Endodermal cell (in vitro differentiated cells): ENCODE measurements around the gene SPNS2. TPM values are rescaled to one million over a fixed set of nuclear protein-coding genes. Genes with fewer than 3 reads are reported as not detected.

Source experiments
- DNase-seq: peaks from one replicate; pipeline ENCODE4 v3.0.0-alpha.2; 2017
- H3K27ac ChIP-seq: 2 replicates; pipeline ENCODE4 v1.5.1; 2013; ENCODE audit warnings: mild to moderate bottlenecking, low read depth, low read length, moderate library complexity
- H3K27me3 ChIP-seq: 2 replicates; pipeline ENCODE4 v1.6.1; 2013; ENCODE audit warnings: mild to moderate bottlenecking, low read length, moderate library complexity; ENCODE audit not compliant: insufficient read depth, control insufficient read depth, poor library complexity, severe bottlenecking
- H3K36me3 ChIP-seq: 2 replicates; pipeline ENCODE4 v1.7.0; 2013; ENCODE audit warnings: mild to moderate bottlenecking, low read length, moderate library complexity; ENCODE audit not compliant: control insufficient read depth, insufficient read depth
- H3K4me1 ChIP-seq: one replicate; pipeline ENCODE4 v1.7.0; 2013; ENCODE audit warnings: low read length; ENCODE audit not compliant: control insufficient read depth, insufficient read depth
- H3K4me3 ChIP-seq: 2 replicates; pipeline ENCODE4 v1.5.1; 2013; ENCODE audit warnings: mild to moderate bottlenecking, low read length, moderate library complexity
- H3K9ac ChIP-seq: 2 replicates; pipeline ENCODE4 v1.6.1; 2013; ENCODE audit warnings: mild to moderate bottlenecking, low read length, moderate library complexity; ENCODE audit not compliant: poor library complexity, severe bottlenecking; ENCODE audit errors: extremely low read depth
- H3K9me3 ChIP-seq: 2 replicates; pipeline ENCODE4 v1.6.1; 2013; ENCODE audit warnings: mild to moderate bottlenecking, low read length, moderate library complexity; ENCODE audit not compliant: control insufficient read depth
- H3K27ac Mint-ChIP-seq: 2 replicates; pipeline ENCODE4 v1.8.0; 2020; ENCODE audit warnings: mixed read lengths
- H3K27me3 Mint-ChIP-seq: 2 replicates; pipeline ENCODE4 v1.8.0; 2021; ENCODE audit warnings: mild to moderate bottlenecking, mixed read lengths; ENCODE audit not compliant: insufficient read depth
- H3K36me3 Mint-ChIP-seq: 2 replicates; pipeline ENCODE4 v1.8.0; 2020; ENCODE audit warnings: low read depth, mixed read lengths
- H3K4me1 Mint-ChIP-seq: 2 replicates; pipeline ENCODE4 v1.8.0; 2020; ENCODE audit warnings: mixed read lengths
- H3K4me3 Mint-ChIP-seq: 2 replicates; pipeline ENCODE4 v1.8.0; 2020; ENCODE audit warnings: mild to moderate bottlenecking, moderate library complexity, mixed read lengths
- H3K9me3 Mint-ChIP-seq: 2 replicates; pipeline ENCODE4 v1.8.0; 2020; ENCODE audit warnings: mild to moderate bottlenecking, mixed read lengths
- WGBS, 2 experiments: methylation state at CpG; one replicate each; pipeline versions ENCODE4 v1.1.5 to v1.1.7; 2013; ENCODE audit warnings: missing lambda C conversion rate in 2 of 2, mixed read lengths in 1 of 2; ENCODE audit not compliant: insufficient coverage in 1 of 2, insufficient read length in 1 of 2; 5-methylcytosine and 5-hydroxymethylcytosine counted together
- total RNA-seq, 2 donors: library from RNA; stranded (reverse); fragmentation: NEBNext Ultra II Directional in 1 of 2; extraction: Animal tissue kit (Norgen Biotek cat#: 25700) in 1 of 2; gene quantifications; 2 replicates in 1 of 2; 3 replicates in 1 of 2; pipeline ENCODE4 v1.2.1, GENCODE V29; 2021
- TF ChIP-seq, protein P1 (sequence below): fragments of 200-600 bp; sonication (generic); conservative IDR thresholded peaks from 2 replicates; pipeline ENCODE4 v1.5.0; 2021; ENCODE audit warnings: antibody characterized with exemption, mild to moderate bottlenecking

Gene SPNS2
- total RNA-seq, 2 donors from 2014 or later = 0.09 TPM; not detected in 1

DNA sequence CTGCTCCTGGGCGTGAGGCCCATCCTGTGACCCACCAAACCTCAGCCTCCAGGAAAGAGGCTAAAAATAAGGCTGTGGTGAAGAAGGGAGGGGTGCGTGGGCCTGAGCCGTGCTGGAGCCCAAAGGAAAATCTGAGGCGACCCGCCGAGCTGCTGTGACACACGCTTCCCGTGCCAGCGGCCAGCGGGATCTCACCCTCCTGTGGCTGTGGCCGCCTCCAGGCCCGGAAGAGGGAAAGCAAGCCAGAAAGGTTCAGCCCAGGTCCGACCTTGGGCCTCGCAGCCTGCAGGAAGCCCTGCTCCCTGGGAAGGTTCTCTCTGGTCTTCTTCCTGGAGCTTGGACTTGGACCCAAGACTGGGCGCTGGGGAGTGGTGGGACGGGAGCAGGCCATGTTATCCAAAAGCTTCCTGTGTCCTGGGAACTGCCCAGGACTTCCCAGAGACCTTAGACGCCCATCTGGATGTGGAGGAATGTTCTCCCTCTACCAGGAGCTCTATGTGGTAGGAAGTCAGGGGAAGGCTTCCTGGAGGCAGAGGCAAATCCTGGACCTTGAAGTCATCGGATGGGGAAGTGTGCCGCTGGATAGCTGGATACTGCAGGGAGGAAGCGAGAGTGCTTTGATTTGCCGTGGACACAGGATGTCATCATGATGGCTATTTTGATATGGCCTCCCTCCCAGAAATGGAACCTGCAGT lies 11.4 kb downstream of the SPNS2 start:
- peaks cover 9% of the 10 kb centered on the region for H3K27me3 Mint-ChIP-seq
- Histone ChIP-seq H3K4me3 (no peak overlapping the region), H3K36me3 (no peaks in the 10 kb centered on the region), H3K9me3 (no peaks in the 10 kb centered on the region), H3K9ac (no peak overlapping the region), H3K27me3 (no peaks in the 10 kb centered on the region), H3K4me1 (no peaks in the 10 kb centered on the region), H3K27ac (no peak overlapping the region)
- H3K27ac Mint-ChIP-seq = no peak overlapping the region
- no peak overlapping the region for H3K4me3 Mint-ChIP-seq
- H3K4me1 Mint-ChIP-seq = peaks cover 2% of the 10 kb centered on the region
- H3K36me3 Mint-ChIP-seq = no peaks in the 10 kb centered on the region
- H3K9me3 Mint-ChIP-seq = no peaks in the 10 kb centered on the region
- TF ChIP-seq, protein P1, sequence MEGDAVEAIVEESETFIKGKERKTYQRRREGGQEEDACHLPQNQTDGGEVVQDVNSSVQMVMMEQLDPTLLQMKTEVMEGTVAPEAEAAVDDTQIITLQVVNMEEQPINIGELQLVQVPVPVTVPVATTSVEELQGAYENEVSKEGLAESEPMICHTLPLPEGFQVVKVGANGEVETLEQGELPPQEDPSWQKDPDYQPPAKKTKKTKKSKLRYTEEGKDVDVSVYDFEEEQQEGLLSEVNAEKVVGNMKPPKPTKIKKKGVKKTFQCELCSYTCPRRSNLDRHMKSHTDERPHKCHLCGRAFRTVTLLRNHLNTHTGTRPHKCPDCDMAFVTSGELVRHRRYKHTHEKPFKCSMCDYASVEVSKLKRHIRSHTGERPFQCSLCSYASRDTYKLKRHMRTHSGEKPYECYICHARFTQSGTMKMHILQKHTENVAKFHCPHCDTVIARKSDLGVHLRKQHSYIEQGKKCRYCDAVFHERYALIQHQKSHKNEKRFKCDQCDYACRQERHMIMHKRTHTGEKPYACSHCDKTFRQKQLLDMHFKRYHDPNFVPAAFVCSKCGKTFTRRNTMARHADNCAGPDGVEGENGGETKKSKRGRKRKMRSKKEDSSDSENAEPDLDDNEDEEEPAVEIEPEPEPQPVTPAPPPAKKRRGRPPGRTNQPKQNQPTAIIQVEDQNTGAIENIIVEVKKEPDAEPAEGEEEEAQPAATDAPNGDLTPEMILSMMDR = no peak
- no peak for DNase-seq
- 91 to 92% methylated on average over 18 to 21 of the region's 21 CpGs for WGBS, 2 experiments

DNA sequence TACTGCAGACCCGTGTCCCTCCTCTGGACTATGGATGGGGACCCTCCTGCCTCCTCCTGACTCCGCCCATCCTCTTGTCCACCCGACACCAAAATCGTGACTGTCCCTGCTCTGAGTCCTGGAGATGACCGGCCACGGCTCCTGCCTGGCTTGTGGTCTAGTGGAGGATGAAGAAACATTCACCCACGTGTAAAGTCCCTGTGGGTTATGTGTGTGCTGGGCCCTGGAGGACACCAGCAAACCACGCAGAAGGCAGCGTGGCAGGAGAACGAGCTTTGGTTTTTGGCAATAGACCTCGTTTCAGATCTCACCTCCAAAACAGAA lies 11.9 kb downstream of the SPNS2 start:
- no peak overlapping the region for H3K27ac ChIP-seq
- no peak overlapping the region for H3K4me3 ChIP-seq
- TF ChIP-seq, protein P1 = no peak
- no peak for DNase-seq
- H3K9ac ChIP-seq = no peak overlapping the region
- H3K36me3 ChIP-seq = no peaks in the 10 kb centered on the region
- no peaks in the 10 kb centered on the region for H3K27me3 ChIP-seq
- Mint-ChIP-seq H3K36me3 (no peaks in the 10 kb centered on the region), H3K27me3 (peaks cover 9% of the 10 kb centered on the region), H3K4me1 (no peaks in the 10 kb centered on the region), H3K4me3 (no peak overlapping the region), H3K27ac (no peak overlapping the region), H3K9me3 (no peaks in the 10 kb centered on the region)
- 88% methylated on average over 6 to 11 of the region's 11 CpGs for WGBS, 2 experiments
- no peaks in the 10 kb centered on the region for H3K9me3 ChIP-seq
- no peaks in the 10 kb centered on the region for H3K4me1 ChIP-seq

DNA sequence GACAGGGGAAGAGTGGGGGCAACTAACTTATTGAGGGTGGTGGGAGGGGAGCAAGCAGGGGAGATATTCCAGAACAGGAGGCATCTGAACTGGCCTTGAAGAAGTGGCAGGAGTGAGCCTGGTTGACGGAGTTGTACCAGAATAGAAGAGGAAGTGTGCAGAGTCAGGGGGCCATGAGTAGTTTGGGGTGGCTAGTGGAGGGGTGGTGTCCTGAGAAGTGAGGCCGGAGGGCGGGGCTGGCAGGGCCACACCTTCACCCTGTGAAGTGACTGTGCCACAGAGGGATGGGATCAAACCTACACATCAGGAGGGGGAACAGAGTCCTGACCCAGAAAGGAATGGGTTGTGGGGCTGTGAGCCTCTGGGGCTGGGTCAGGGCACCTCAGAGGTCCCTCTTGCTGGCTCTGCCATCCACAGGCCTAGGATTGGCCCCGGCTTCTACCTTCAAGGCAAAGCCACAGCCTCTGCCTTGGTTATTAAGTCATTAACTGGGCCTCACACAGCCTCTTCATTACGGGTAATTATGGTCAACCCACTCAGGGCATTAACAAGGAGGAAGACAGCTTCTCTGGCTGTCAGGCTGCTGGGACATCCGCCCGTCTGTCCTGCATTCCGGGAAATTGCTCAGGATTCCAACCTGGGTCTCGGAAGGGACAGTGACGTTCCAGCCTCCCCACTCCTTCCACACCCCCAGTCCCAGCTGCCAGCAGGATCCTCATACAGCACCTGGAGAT lies 12.7 kb downstream of the SPNS2 start:
- Histone ChIP-seq H3K9me3 (no peaks in the 10 kb centered on the region), H3K27me3 (no peaks in the 10 kb centered on the region), H3K9ac (no peak overlapping the region), H3K4me1 (no peaks in the 10 kb centered on the region), H3K4me3 (no peak overlapping the region), H3K27ac (no peak overlapping the region), H3K36me3 (no peaks in the 10 kb centered on the region)
- no peaks in the 10 kb centered on the region for H3K9me3 Mint-ChIP-seq
- TF ChIP-seq, protein P1 = no peak
- DNase-seq = no peak
- 89 to 93% methylated on average over 8 to 10 of the region's 10 CpGs for WGBS, 2 experiments
- no peaks in the 10 kb centered on the region for H3K4me1 Mint-ChIP-seq
- H3K4me3 Mint-ChIP-seq = no peak overlapping the region
- H3K27ac Mint-ChIP-seq = no peak overlapping the region
- no peaks in the 10 kb centered on the region for H3K36me3 Mint-ChIP-seq
- peaks cover 9% of the 10 kb centered on the region for H3K27me3 Mint-ChIP-seq
